ENCODE data around the gene CLINT1. TPM values are rescaled to one million over a fixed set of nuclear protein-coding genes. Genes with fewer than 3 reads are reported as not detected.

CLINT1 gene
- total and polyA plus RNA-seq, 2 of the 4 experiments (the other 2 are of a cell fraction): 144 to 146 TPM

DNA sequence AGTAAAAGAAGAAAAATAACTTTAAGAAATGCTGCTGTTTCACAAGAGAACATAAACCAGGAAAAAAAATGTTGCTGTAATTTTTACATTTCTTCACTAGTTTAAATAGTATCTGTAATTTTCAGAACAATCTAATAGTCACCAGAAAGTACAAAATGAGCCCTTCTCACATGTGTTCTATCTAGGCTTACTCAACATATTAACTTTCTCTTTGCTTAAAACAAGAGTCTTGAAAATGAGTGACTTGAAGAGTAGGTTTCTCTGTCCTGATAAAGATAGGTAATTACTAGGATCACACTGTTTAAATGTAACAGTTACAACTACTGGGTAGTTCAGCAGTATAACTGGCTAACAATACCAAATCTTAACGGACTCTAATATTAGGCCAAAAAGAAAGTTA is 37.5 kb downstream of the CLINT1 start:
- no peak overlapping the region for H2BK5ac ChIP-seq (ENCODE audit: low read depth, low read length, poor library complexity, severe bottlenecking)
- H4K8ac ChIP-seq (ENCODE audit: low read depth in 2 of 2, low read length in 2 of 2): no peak overlapping the region
- H4K5ac ChIP-seq (ENCODE audit: low read depth, low read length): no peak overlapping the region
- H3K4me1 ChIP-seq (ENCODE audit: control insufficient read depth, insufficient read depth, low read length): peaks cover 13% of the 10 kb centered on the region
- no peak overlapping the region for H3K4me2 ChIP-seq (ENCODE audit: low read depth, low read length)
- no peaks in the 10 kb centered on the region for H3K9me3 ChIP-seq (ENCODE audit: control insufficient read depth, insufficient read depth, low read length)
- H2AK9ac ChIP-seq (replicated peaks; ENCODE audit: low read depth, low read length, poor library complexity): no peak overlapping the region
- H2AK5ac ChIP-seq (ENCODE audit: low read depth, low read length): no peak overlapping the region
- H3K27ac ChIP-seq (ENCODE audit: insufficient read depth, low read length): no peak overlapping the region
- H2BK20ac ChIP-seq (ENCODE audit: low read depth, low read length): no peak overlapping the region
- no peak overlapping the region for H3K14ac ChIP-seq (replicated peaks; ENCODE audit: low read depth, low read length)
- dilution Hi-C loops (cut with HindIII; ENCODE audit: low sequenced_read_pairs, unreplicated experiment) (loop anchor here (25.0 kb wide), 1 partner anchor 191 kb away; no protein-coding TSS in a partner anchor), in situ Hi-C loops (cut with MboI; ENCODE audit: low sequenced_read_pairs) (no loop called here), intact Hi-C loops (cut with micrococcal nuclease) (loop anchor here (5.0 to 10.0 kb wide), 2 partner anchors 1283 to 1311 kb away; no protein-coding TSS in a partner anchor)
- H4K20me1 ChIP-seq (ENCODE audit: insufficient read depth, low read length): peaks cover 55% of the 10 kb centered on the region
- no peak overlapping the region for H2BK15ac ChIP-seq (ENCODE audit: low read depth, low read length)
- no peak overlapping the region for H4K91ac ChIP-seq (ENCODE audit: insufficient read depth, low read depth, low read length)
- ChIA-PET POLR2A (ENCODE audit: unreplicated experiment) (no interaction called here), CTCF (no interaction called here)
- TF ChIP-seq, protein P1, sequence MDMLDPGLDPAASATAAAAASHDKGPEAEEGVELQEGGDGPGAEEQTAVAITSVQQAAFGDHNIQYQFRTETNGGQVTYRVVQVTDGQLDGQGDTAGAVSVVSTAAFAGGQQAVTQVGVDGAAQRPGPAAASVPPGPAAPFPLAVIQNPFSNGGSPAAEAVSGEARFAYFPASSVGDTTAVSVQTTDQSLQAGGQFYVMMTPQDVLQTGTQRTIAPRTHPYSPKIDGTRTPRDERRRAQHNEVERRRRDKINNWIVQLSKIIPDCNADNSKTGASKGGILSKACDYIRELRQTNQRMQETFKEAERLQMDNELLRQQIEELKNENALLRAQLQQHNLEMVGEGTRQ (IDR thresholded peaks at IDR 0.05; ENCODE audit: low read depth, low read length): no peak
- TF ChIP-seq SMC3 (IDR thresholded peaks at IDR 0.05; ENCODE audit: low read depth, low read length): no peak
- TF ChIP-seq, protein P2, sequence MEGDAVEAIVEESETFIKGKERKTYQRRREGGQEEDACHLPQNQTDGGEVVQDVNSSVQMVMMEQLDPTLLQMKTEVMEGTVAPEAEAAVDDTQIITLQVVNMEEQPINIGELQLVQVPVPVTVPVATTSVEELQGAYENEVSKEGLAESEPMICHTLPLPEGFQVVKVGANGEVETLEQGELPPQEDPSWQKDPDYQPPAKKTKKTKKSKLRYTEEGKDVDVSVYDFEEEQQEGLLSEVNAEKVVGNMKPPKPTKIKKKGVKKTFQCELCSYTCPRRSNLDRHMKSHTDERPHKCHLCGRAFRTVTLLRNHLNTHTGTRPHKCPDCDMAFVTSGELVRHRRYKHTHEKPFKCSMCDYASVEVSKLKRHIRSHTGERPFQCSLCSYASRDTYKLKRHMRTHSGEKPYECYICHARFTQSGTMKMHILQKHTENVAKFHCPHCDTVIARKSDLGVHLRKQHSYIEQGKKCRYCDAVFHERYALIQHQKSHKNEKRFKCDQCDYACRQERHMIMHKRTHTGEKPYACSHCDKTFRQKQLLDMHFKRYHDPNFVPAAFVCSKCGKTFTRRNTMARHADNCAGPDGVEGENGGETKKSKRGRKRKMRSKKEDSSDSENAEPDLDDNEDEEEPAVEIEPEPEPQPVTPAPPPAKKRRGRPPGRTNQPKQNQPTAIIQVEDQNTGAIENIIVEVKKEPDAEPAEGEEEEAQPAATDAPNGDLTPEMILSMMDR (conservative IDR thresholded peaks at IDR 0.05; ENCODE audit: low read depth, low read length): no peak
- no peak for TF ChIP-seq FOS (IDR thresholded peaks at IDR 0.05; ENCODE audit: low read depth, low read length)
- no peak for TF ChIP-seq RFX5 (IDR thresholded peaks at IDR 0.05; ENCODE audit: low read depth, low read length)
- TF ChIP-seq MAFK (IDR thresholded peaks at IDR 0.05; ENCODE audit: low read depth, low read length): no peak
- TF ChIP-seq MXI1 (IDR thresholded peaks at IDR 0.05; ENCODE audit: borderline replicate concordance, low read depth, low read length): no peak
- TF ChIP-seq CEBPB (IDR thresholded peaks at IDR 0.05; ENCODE audit: low read depth, low read length): no peak
- DNase-seq (no peak), ATAC-seq (ENCODE audit: low read depth) (no peak)
- H3K79me1 ChIP-seq (ENCODE audit: low read depth in 1 of 2, low read length in 2 of 2): peaks cover 10 to 45% of the 10 kb centered on the region in 2 experiments
- H3K36me3 ChIP-seq (ENCODE audit: control insufficient read depth, insufficient read depth, low read length): peaks cover 2% of the 10 kb centered on the region; the same call in 1 of the 2 replicates
- no peak overlapping the region for H3K23ac ChIP-seq (ENCODE audit: low read depth, low read length)
- BruUV-seq (replicated peaks): no TSS peak
- H3K9ac ChIP-seq (ENCODE audit: low read depth, low read length): no peak overlapping the region
- no peak overlapping the region; the same call in 1 of the 2 replicates for H3K18ac ChIP-seq (ENCODE audit: low read depth, low read length)
- no peak overlapping the region for H3K4ac ChIP-seq (ENCODE audit: low read depth, low read length)
- WGBS, 2 experiments (ENCODE audit: extremely low coverage in 2 of 2, insufficient read length in 1 of 2): no CpG with 5 or more reads among the region's 1 CpG
- H2AFZ ChIP-seq (replicated peaks; ENCODE audit: low read length, poor library complexity): no peak overlapping the region
- no peak overlapping the region for H2BK120ac ChIP-seq (ENCODE audit: low read depth, low read length)
- peaks cover 5% of the 10 kb centered on the region; the same call in 1 of the 2 replicates for H3K9me1 ChIP-seq (ENCODE audit: insufficient read depth, low read length)
- H3K4me3 ChIP-seq (ENCODE audit: insufficient read depth, low read depth, low read length): no peak overlapping the region
- H3K56ac ChIP-seq (ENCODE audit: extremely low read depth, insufficient read depth, low read length): no peak overlapping the region
- H3K27me3 ChIP-seq (ENCODE audit: control insufficient read depth, insufficient read depth, low read length): no peaks in the 10 kb centered on the region

All from IMR-90 (cell line).